A549 (cell line): Measurements from ENCODE around the gene CACNA1E. TPM values are rescaled to one million over a fixed set of nuclear protein-coding genes. Genes with fewer than 3 reads are reported as not detected.

Source experiments
- ATAC-seq, 2 experiments: fragments of 200-7000 bp in 1 of 2; fragments of >200 bp in 1 of 2; cut with Nextera tagmentation in 1 of 2; cut with Tn5 transposase in 1 of 2; 3 replicates each; pipeline versions ENCODE4 v1.8.0 to v1.9.1; 2018 to 2020; ENCODE audit warnings: mild to moderate bottlenecking in 1 of 2, moderate library complexity in 1 of 2
- CTCF ChIA-PET: fragments of 300-600 bp; sonication (Branson Sonifier 250); formaldehyde crosslinking; extraction: SDS; loops from one replicate; lab custom pipeline; 2021; ENCODE audit warnings: antibody characterized with exemption, inconsistent platforms; lab: Yijun Ruan, JAX
- POLR2A ChIA-PET: fragments of 350-600 bp; formaldehyde crosslinking; extraction: SDS; loops from one replicate; lab custom pipeline; 2021; ENCODE audit warnings: antibody characterized with exemption, inconsistent platforms; lab: Yijun Ruan, JAX
- DNase-seq, 2 experiments: peaks; one replicate each; pipeline versions ENCODE4 v3.0.0 to v3.0.0-alpha.2; 2011 to 2016; ENCODE audit warnings: low read depth in 1 of 2, low spot score in 1 of 2
- FAIRE-seq: peaks from 2 replicates; lab custom pipeline; 2011; peaks lifted over from hg19 to GRCh38; lab: Jason Lieb, UNC
- H3K27ac ChIP-seq, 2 experiments: fragments of >200 bp; sonication (Bioruptor Twin); formaldehyde crosslinking; 3 replicates each; pipeline ENCODE4 v1.5.1; 2016 to 2017
- H3K4me1 ChIP-seq: fragments of >200 bp; sonication (Bioruptor Twin); formaldehyde crosslinking; 3 replicates; pipeline ENCODE4 v1.6.1; 2016
- H3K4me2 ChIP-seq: fragments of >200 bp; sonication (Bioruptor Twin); formaldehyde crosslinking; 3 replicates; pipeline ENCODE4 v1.6.1; 2016
- H3K4me3 ChIP-seq: fragments of >200 bp; sonication (Bioruptor Twin); formaldehyde crosslinking; 3 replicates; pipeline ENCODE4 v1.5.1; 2016
- H3K9me3 ChIP-seq: fragments of >200 bp; sonication (Bioruptor Twin); formaldehyde crosslinking; 3 replicates; pipeline ENCODE4 v1.6.1; 2016
- ATOH8 ChIP-seq: fragments of 250-450 bp; sonication (Bioruptor Pico); IDR thresholded peaks from 2 replicates; pipeline ENCODE4 v1.5.0; 2020; ENCODE audit warnings: low read depth, mild to moderate bottlenecking, moderate library complexity
- CBX2 ChIP-seq: fragments of 200-600 bp; sonication (generic); IDR thresholded peaks from 2 replicates; pipeline ENCODE4 v1.6.1; 2016; ENCODE audit warnings: low read depth, mild to moderate bottlenecking, borderline replicate concordance
- CEBPB ChIP-seq, 2 experiments: fragments of >200 bp in 1 of 2; sonication (Bioruptor Twin) in 1 of 2; formaldehyde crosslinking in 1 of 2; IDR thresholded peaks; 2 replicates each; pipeline ENCODE4 v1.6.1; 2012 to 2016
- ESRRA ChIP-seq: fragments of 150-350 bp; IDR thresholded peaks from 2 replicates; pipeline ENCODE4 v1.6.1; 2014; ENCODE audit warnings: mild to moderate bottlenecking, low read length, borderline replicate concordance
- FOXS1 ChIP-seq: fragments of 250-450 bp; sonication (Bioruptor Pico); IDR thresholded peaks from 2 replicates; pipeline ENCODE4 v1.5.0; 2020; ENCODE audit warnings: mild to moderate bottlenecking, moderate library complexity
- GATA3 ChIP-seq: IDR thresholded peaks from 2 replicates; pipeline ENCODE4 v1.6.1; 2012; ENCODE audit warnings: borderline replicate concordance
- HOXB13 ChIP-seq: fragments of 250-450 bp; sonication (Bioruptor Pico); IDR thresholded peaks from 2 replicates; pipeline ENCODE4 v1.5.0; 2020; ENCODE audit warnings: low read depth, mild to moderate bottlenecking, moderate library complexity
- HOXB5 ChIP-seq: fragments of 250-450 bp; sonication (Bioruptor Pico); IDR thresholded peaks from 2 replicates; pipeline ENCODE4 v1.5.0; 2020; ENCODE audit warnings: mild to moderate bottlenecking, moderate library complexity
- JUN ChIP-seq, 2 experiments: fragments of >200 bp; sonication (Bioruptor Twin); formaldehyde crosslinking; IDR thresholded peaks; 2 replicates in 1 of 2; 3 replicates in 1 of 2; pipeline ENCODE4 v1.6.1; 2016 to 2017
- JUNB ChIP-seq: fragments of >200 bp; sonication (Bioruptor Twin); formaldehyde crosslinking; IDR thresholded peaks from 2 replicates; pipeline ENCODE4 v1.6.1; 2016
- KDM1A ChIP-seq: fragments of 200-600 bp; sonication (generic); IDR thresholded peaks from 2 replicates; pipeline ENCODE4 v1.6.1; 2016; ENCODE audit warnings: low read depth, mild to moderate bottlenecking
- KDM5A ChIP-seq: fragments of 200-600 bp; sonication (generic); IDR thresholded peaks from 2 replicates; pipeline ENCODE4 v1.6.1; 2016; ENCODE audit warnings: antibody characterized with exemption, mild to moderate bottlenecking
- MAFK ChIP-seq: fragments of 450-650 bp; IDR thresholded peaks from 2 replicates; pipeline ENCODE4 v1.6.1; 2014; ENCODE audit not compliant: partially characterized antibody
- MAZ ChIP-seq: fragments of 150-350 bp; IDR thresholded peaks from 2 replicates; pipeline ENCODE4 v1.6.1; 2014; ENCODE audit warnings: antibody characterized with exemption, low read depth, low read length, borderline replicate concordance
- NFE2L2 ChIP-seq: fragments of 150-350 bp; conservative IDR thresholded peaks from 2 replicates; pipeline ENCODE4 v1.6.1; 2014; ENCODE audit warnings: low read length
- NPAS2 ChIP-seq: fragments of 250-450 bp; sonication (Bioruptor Pico); IDR thresholded peaks from 2 replicates; pipeline ENCODE4 v1.8.0; 2022; ENCODE audit warnings: mild to moderate bottlenecking, moderate library complexity, borderline replicate concordance
- NR3C1 ChIP-seq: fragments of >200 bp; sonication (Bioruptor Twin); formaldehyde crosslinking; IDR thresholded peaks from 3 replicates; pipeline ENCODE4 v1.6.1; 2017
- PHF8 ChIP-seq: fragments of 200-600 bp; sonication (generic); IDR thresholded peaks from 2 replicates; pipeline ENCODE4 v1.6.1; 2016; ENCODE audit warnings: low read depth, mild to moderate bottlenecking, antibody characterized with exemption, moderate library complexity, borderline replicate concordance
- POLR2AphosphoS2 ChIP-seq: conservative IDR thresholded peaks from 2 replicates; pipeline ENCODE4 v1.6.1; 2012; ENCODE audit warnings: low read length, improper control_type of control experiment, inconsistent platforms
- RAD21 ChIP-seq, 2 experiments: fragments of >200 bp in 1 of 2; sonication (Bioruptor Twin) in 1 of 2; formaldehyde crosslinking in 1 of 2; IDR thresholded peaks in 1 of 2; conservative IDR thresholded peaks in 1 of 2; 2 replicates in 1 of 2; 3 replicates in 1 of 2; pipeline ENCODE4 v1.6.1; 2012 to 2018; ENCODE audit warnings: inconsistent platforms in 1 of 2
- RCOR1 ChIP-seq: fragments of 150-350 bp; IDR thresholded peaks from 2 replicates; pipeline ENCODE4 v1.6.1; 2014; ENCODE audit warnings: antibody characterized with exemption, low read length, low read depth
- ZC3H11A ChIP-seq: fragments of 450-650 bp; IDR thresholded peaks from 2 replicates; pipeline ENCODE4 v1.6.1; 2014; ENCODE audit warnings: antibody characterized with exemption, mild to moderate bottlenecking
- ZFP36 ChIP-seq: fragments of 450-650 bp; IDR thresholded peaks from 2 replicates; pipeline ENCODE4 v1.6.1; 2014; ENCODE audit warnings: borderline replicate concordance; ENCODE audit not compliant: partially characterized antibody
- ZNF302 ChIP-seq: fragments of 250-450 bp; sonication (Bioruptor Pico); IDR thresholded peaks from 2 replicates; pipeline ENCODE4 v1.9.0; 2021; ENCODE audit warnings: inconsistent platforms, mild to moderate bottlenecking, moderate library complexity
- WGBS: methylation state at CpG from one replicate; pipeline ENCODE4 v1.1.6; 2017; ENCODE audit errors: missing lambda C conversion rate; 5-methylcytosine and 5-hydroxymethylcytosine counted together
- polyA plus RNA-seq, 4 experiments: library from polyadenylated mRNA; depleted of rRNA in 3 of 4; stranded (reverse); fragments of >200 nt; fragmentation: RNase III in 1 of 4; extraction: RNeasy Plus Mini Kit Qiagen cat#74134 plus additional on column Dnase treatment in 1 of 4; gene quantifications; 2 replicates in 3 of 4; 3 replicates in 1 of 4; pipeline ENCODE4 v1.2.3, GENCODE V29; 2011 to 2017
- TF ChIP-seq, protein P1 (sequence below): fragments of >200 bp; sonication (Bioruptor Twin); formaldehyde crosslinking; IDR thresholded peaks from 3 replicates; pipeline ENCODE4 v1.5.1; 2016
- TF ChIP-seq, protein P2 (sequence below): fragments of 150-350 bp; IDR thresholded peaks from 2 replicates; pipeline ENCODE4 v1.6.1; 2014; ENCODE audit warnings: low read depth, mild to moderate bottlenecking, low read length
- TF ChIP-seq, protein P3 (sequence below): IDR thresholded peaks from 2 replicates; pipeline ENCODE4 v1.6.1; 2012; ENCODE audit warnings: low read depth, borderline replicate concordance
- TF ChIP-seq, protein P4 (sequence below): fragments of 450-650 bp; IDR thresholded peaks from 2 replicates; pipeline ENCODE4 v1.6.1; 2014; ENCODE audit warnings: antibody characterized with exemption

CACNA1E gene
- polyA plus RNA-seq, 2 of the 4 experiments (the other 2 are of a cell fraction), result 0.01 TPM; not detected in 1

GRCh38 chr1:181768930-181769280 lies 285.6 kb downstream of the CACNA1E start:
- no peaks in the 10 kb centered on the region for H3K9me3 ChIP-seq
- DNase-seq, result no peak
- H3K27ac ChIP-seq, result no peak overlapping the region
- CTCF ChIA-PET, result no interaction called here
- TF ChIP-seq JUNB (no peak), PHF8 (no peak), HOXB13 (CRISPR knock-in tag) (no peak), CEBPB (IDR thresholded peaks at IDR 0.05) (no peak), GATA3 (no peak)
- TF ChIP-seq, all 56 proteins: peak for 0
- H3K4me1 ChIP-seq, result no peaks in the 10 kb centered on the region
- 31% methylated on average over 4 of the region's 4 CpGs for WGBS
- H3K4me3 ChIP-seq, result no peak overlapping the region
- POLR2A ChIA-PET, result no interaction called here
- H3K4me2 ChIP-seq, result no peak overlapping the region
- no peak for FAIRE-seq
- ATAC-seq, result no peak

GRCh38 chr1:181769846-181770245 lies 286.5 kb downstream of the CACNA1E start:
- CTCF ChIA-PET, result no interaction called here
- Histone ChIP-seq H3K4me2 (no peak overlapping the region), H3K27ac (no peak overlapping the region), H3K9me3 (no peaks in the 10 kb centered on the region), H3K4me3 (no peak overlapping the region), H3K4me1 (no peaks in the 10 kb centered on the region)
- FAIRE-seq, result no peak
- POLR2A ChIA-PET, result no interaction called here
- DNase-seq, result no peak
- no peak for ATAC-seq
- TF ChIP-seq KDM1A, result no peak
- TF ChIP-seq, protein P1, sequence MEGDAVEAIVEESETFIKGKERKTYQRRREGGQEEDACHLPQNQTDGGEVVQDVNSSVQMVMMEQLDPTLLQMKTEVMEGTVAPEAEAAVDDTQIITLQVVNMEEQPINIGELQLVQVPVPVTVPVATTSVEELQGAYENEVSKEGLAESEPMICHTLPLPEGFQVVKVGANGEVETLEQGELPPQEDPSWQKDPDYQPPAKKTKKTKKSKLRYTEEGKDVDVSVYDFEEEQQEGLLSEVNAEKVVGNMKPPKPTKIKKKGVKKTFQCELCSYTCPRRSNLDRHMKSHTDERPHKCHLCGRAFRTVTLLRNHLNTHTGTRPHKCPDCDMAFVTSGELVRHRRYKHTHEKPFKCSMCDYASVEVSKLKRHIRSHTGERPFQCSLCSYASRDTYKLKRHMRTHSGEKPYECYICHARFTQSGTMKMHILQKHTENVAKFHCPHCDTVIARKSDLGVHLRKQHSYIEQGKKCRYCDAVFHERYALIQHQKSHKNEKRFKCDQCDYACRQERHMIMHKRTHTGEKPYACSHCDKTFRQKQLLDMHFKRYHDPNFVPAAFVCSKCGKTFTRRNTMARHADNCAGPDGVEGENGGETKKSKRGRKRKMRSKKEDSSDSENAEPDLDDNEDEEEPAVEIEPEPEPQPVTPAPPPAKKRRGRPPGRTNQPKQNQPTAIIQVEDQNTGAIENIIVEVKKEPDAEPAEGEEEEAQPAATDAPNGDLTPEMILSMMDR, result no peak
- TF ChIP-seq FOXS1 (CRISPR knock-in tag), result no peak
- TF ChIP-seq ATOH8 (CRISPR knock-in tag), result no peak
- no peak for TF ChIP-seq NR3C1
- no peak for TF ChIP-seq HOXB5 (CRISPR knock-in tag)
- TF ChIP-seq PHF8, result no peak
- TF ChIP-seq, protein P2, sequence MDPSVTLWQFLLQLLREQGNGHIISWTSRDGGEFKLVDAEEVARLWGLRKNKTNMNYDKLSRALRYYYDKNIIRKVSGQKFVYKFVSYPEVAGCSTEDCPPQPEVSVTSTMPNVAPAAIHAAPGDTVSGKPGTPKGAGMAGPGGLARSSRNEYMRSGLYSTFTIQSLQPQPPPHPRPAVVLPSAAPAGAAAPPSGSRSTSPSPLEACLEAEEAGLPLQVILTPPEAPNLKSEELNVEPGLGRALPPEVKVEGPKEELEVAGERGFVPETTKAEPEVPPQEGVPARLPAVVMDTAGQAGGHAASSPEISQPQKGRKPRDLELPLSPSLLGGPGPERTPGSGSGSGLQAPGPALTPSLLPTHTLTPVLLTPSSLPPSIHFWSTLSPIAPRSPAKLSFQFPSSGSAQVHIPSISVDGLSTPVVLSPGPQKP, result no peak
- TF ChIP-seq RCOR1, result no peak
- no peak for TF ChIP-seq NFE2L2
- no peak for TF ChIP-seq JUN (IDR thresholded peaks at IDR 0.05)
- TF ChIP-seq MAZ, result no peak
- TF ChIP-seq NPAS2 (CRISPR knock-in tag), result no peak
- TF ChIP-seq, protein P3, sequence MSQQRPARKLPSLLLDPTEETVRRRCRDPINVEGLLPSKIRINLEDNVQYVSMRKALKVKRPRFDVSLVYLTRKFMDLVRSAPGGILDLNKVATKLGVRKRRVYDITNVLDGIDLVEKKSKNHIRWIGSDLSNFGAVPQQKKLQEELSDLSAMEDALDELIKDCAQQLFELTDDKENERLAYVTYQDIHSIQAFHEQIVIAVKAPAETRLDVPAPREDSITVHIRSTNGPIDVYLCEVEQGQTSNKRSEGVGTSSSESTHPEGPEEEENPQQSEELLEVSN, result no peak
- no peak for TF ChIP-seq ZC3H11A
- no peak for TF ChIP-seq POLR2AphosphoS2
- TF ChIP-seq ESRRA, result no peak

GRCh38 chr1:181772714-181773113 lies 289.4 kb downstream of the CACNA1E start:
- Histone ChIP-seq H3K4me3 (no peak overlapping the region), H3K27ac (no peak overlapping the region), H3K4me2 (no peak overlapping the region), H3K9me3 (no peaks in the 10 kb centered on the region), H3K4me1 (no peaks in the 10 kb centered on the region)
- 7% methylated on average over 1 of the region's 1 CpG for WGBS
- ChIA-PET CTCF (no interaction called here), POLR2A (no interaction called here)
- no peak for DNase-seq
- no peak for FAIRE-seq
- no peak for ATAC-seq
- no peak for TF ChIP-seq MAFK
- no peak for TF ChIP-seq CBX2
- TF ChIP-seq ZFP36, result no peak
- TF ChIP-seq, protein P4, sequence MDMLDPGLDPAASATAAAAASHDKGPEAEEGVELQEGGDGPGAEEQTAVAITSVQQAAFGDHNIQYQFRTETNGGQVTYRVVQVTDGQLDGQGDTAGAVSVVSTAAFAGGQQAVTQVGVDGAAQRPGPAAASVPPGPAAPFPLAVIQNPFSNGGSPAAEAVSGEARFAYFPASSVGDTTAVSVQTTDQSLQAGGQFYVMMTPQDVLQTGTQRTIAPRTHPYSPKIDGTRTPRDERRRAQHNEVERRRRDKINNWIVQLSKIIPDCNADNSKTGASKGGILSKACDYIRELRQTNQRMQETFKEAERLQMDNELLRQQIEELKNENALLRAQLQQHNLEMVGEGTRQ, result no peak
- TF ChIP-seq, protein P2, result no peak
- no peak for TF ChIP-seq ZNF302 (CRISPR knock-in tag)
- TF ChIP-seq RAD21 (conservative IDR thresholded peaks at IDR 0.05 in 1 of 2, IDR thresholded peaks at IDR 0.05 in 1 of 2), result no peak
- TF ChIP-seq ESRRA, result no peak
- TF ChIP-seq KDM5A, result no peak
